K562 (cell line): ENCODE data around the gene MMP2. TPM values are rescaled to one million over a fixed set of nuclear protein-coding genes. Genes with fewer than 3 reads are reported as not detected.

Experiments
- ARID1B ChIP-seq: fragments of 450-650 bp; IDR thresholded peaks from 2 replicates; pipeline ENCODE4 v1.6.1; 2016; ENCODE audit warnings: antibody characterized with exemption, mild to moderate bottlenecking, inconsistent platforms
- ATF3 ChIP-seq, 2 experiments: fragments of 450-650 bp in 1 of 2; sonication (generic) in 1 of 2; formaldehyde crosslinking in 1 of 2; IDR thresholded peaks in 1 of 2; conservative IDR thresholded peaks in 1 of 2; 2 replicates each; pipeline versions ENCODE4 v1.6.1 to v1.8.1; 2016 to 2023; ENCODE audit warnings: mild to moderate bottlenecking in 2 of 2, moderate library complexity in 2 of 2, inconsistent platforms in 1 of 2, missing genetic modification reagents in 1 of 2
- ATF4 ChIP-seq: fragments of 450-650 bp; formaldehyde crosslinking; IDR thresholded peaks from 2 replicates; pipeline ENCODE4 v1.4.0; 2022; ENCODE audit warnings: mild to moderate bottlenecking, moderate library complexity
- ETV1 ChIP-seq: fragments of 450-650 bp; conservative IDR thresholded peaks from 2 replicates; pipeline ENCODE4 v1.6.1; 2016; ENCODE audit warnings: missing genetic modification characterization, control low read depth, low read depth, missing compliant biosample characterization
- GABPA ChIP-seq: fragments of 200-800 bp; sonication (Bioruptor generic); conservative IDR thresholded peaks from 2 replicates; pipeline ENCODE4 v1.6.1; 2016; ENCODE audit warnings: low read depth, missing genetic modification characterization, missing compliant biosample characterization
- GABPB1 ChIP-seq: sonication (generic); formaldehyde crosslinking; IDR thresholded peaks from 2 replicates; pipeline ENCODE4 v1.8.0; 2022; ENCODE audit warnings: mild to moderate bottlenecking, missing genetic modification reagents
- HNRNPLL ChIP-seq: fragments of 200-400 bp; formaldehyde crosslinking; IDR thresholded peaks from 2 replicates; pipeline ENCODE4 v1.6.1; 2017; ENCODE audit warnings: low read length, low read depth, mild to moderate bottlenecking; ENCODE audit not compliant: poor library complexity, severe bottlenecking
- JUN ChIP-seq, 2 experiments: sonication (generic) in 1 of 2; formaldehyde crosslinking in 1 of 2; IDR thresholded peaks; 2 replicates each; pipeline versions ENCODE4 v1.6.1 to v1.8.0; 2012 to 2022; ENCODE audit warnings: borderline replicate concordance in 2 of 2, mild to moderate bottlenecking in 2 of 2, improper control_type of control experiment in 1 of 2, low read depth in 1 of 2, low read length in 1 of 2, missing genetic modification reagents in 1 of 2
- MECOM ChIP-seq: fragments of 250-450 bp; sonication (Bioruptor Pico); IDR thresholded peaks from 2 replicates; pipeline ENCODE4 v1.8.0; 2022; ENCODE audit warnings: inconsistent platforms
- MYBL2 ChIP-seq, 2 experiments: fragments of 450-650 bp in 1 of 2; sonication (generic) in 1 of 2; formaldehyde crosslinking in 1 of 2; IDR thresholded peaks; 2 replicates each; pipeline versions ENCODE4 v1.6.1 to v1.8.1; 2017 to 2022; ENCODE audit warnings: borderline replicate concordance in 1 of 2, inconsistent platforms in 1 of 2, low read depth in 1 of 2, mild to moderate bottlenecking in 1 of 2, missing genetic modification reagents in 1 of 2, moderate library complexity in 1 of 2
- NCOA1 ChIP-seq: fragments of 450-650 bp; IDR thresholded peaks from 2 replicates; pipeline ENCODE4 v1.6.1; 2016; ENCODE audit warnings: low read depth
- NCOA6 ChIP-seq: fragments of 450-650 bp; IDR thresholded peaks from 2 replicates; pipeline ENCODE4 v1.6.1; 2017; ENCODE audit warnings: mild to moderate bottlenecking
- POLR2A ChIP-seq: fragments of 450-650 bp; conservative IDR thresholded peaks from 2 replicates; pipeline ENCODE4 v1.6.1; 2016
- PTTG1 ChIP-seq: fragments of 450-650 bp; IDR thresholded peaks from 2 replicates; pipeline ENCODE4 v1.6.1; 2016; ENCODE audit warnings: low read depth, mild to moderate bottlenecking, missing genetic modification characterization, missing compliant biosample characterization
- TAF15 ChIP-seq: fragments of 200-400 bp; formaldehyde crosslinking; IDR thresholded peaks from 2 replicates; pipeline ENCODE4 v1.6.1; 2017; ENCODE audit warnings: mild to moderate bottlenecking, low read depth, low read length, moderate library complexity
- TAF7 ChIP-seq: fragments of 450-650 bp; IDR thresholded peaks from 2 replicates; pipeline ENCODE4 v1.6.1; 2016; ENCODE audit warnings: missing genetic modification characterization, missing compliant biosample characterization
- TBP ChIP-seq: optimal IDR thresholded peaks from 2 replicates; pipeline ENCODE3; 2011; ENCODE audit warnings: low read depth, low read length, improper control_type of control experiment
- THRB ChIP-seq: fragments of 450-650 bp; formaldehyde crosslinking; conservative IDR thresholded peaks from 2 replicates; pipeline ENCODE4 v1.4.0; 2022; ENCODE audit warnings: mild to moderate bottlenecking, missing genetic modification characterization
- ZBTB26 ChIP-seq: fragments of 450-650 bp; formaldehyde crosslinking; IDR thresholded peaks from 2 replicates; pipeline ENCODE4 v1.4.0; 2022; ENCODE audit warnings: missing genetic modification characterization
- ZKSCAN3 ChIP-seq: fragments of 250-450 bp; sonication (Bioruptor Pico); IDR thresholded peaks from 2 replicates; pipeline ENCODE4 v1.4.0; 2020
- ZNF212 ChIP-seq: fragments of 450-650 bp; formaldehyde crosslinking; IDR thresholded peaks from 2 replicates; pipeline ENCODE4 v1.4.0; 2020; ENCODE audit warnings: mild to moderate bottlenecking
- ZNF232 ChIP-seq: sonication (generic); formaldehyde crosslinking; IDR thresholded peaks from 2 replicates; pipeline ENCODE4 v1.8.0; 2022; ENCODE audit warnings: mild to moderate bottlenecking, missing genetic modification reagents
- ZNF408 ChIP-seq: fragments of 250-450 bp; sonication (Bioruptor Pico); IDR thresholded peaks from 2 replicates; pipeline ENCODE4 v1.4.0; 2020; ENCODE audit warnings: low read depth, mild to moderate bottlenecking, moderate library complexity
- ZNF445 ChIP-seq: fragments of 250-450 bp; sonication (Bioruptor Pico); IDR thresholded peaks from 2 replicates; pipeline ENCODE4 v1.4.0; 2020; ENCODE audit warnings: low read depth, mild to moderate bottlenecking, moderate library complexity
- ZNF644 ChIP-seq: fragments of 200-800 bp; sonication (Bioruptor generic); IDR thresholded peaks from 2 replicates; pipeline ENCODE4 v1.6.1; 2016; ENCODE audit warnings: low read depth, missing genetic modification characterization, missing compliant biosample characterization
- ZNF76 ChIP-seq: fragments of 250-450 bp; sonication (Bioruptor Pico); IDR thresholded peaks from 2 replicates; pipeline ENCODE4 v1.4.0; 2020; ENCODE audit warnings: mild to moderate bottlenecking, moderate library complexity, borderline replicate concordance
- polyA plus RNA-seq, 8 experiments: library from polyadenylated mRNA; depleted of rRNA in 4 of 8; stranded (reverse) in 5 of 8; unstranded in 3 of 8; fragments of >200 nt; fragmentation: Nextera tagmentation in 2 of 8; fragmentation: Illumina TruSeq in 1 of 8; extraction: Ambion mirVana in 2 of 8; extraction: Trizol in 1 of 8; gene quantifications; 2 replicates each; pipeline versions ENCODE4 v1.2.1 to v1.2.3, GENCODE V29; 2011 to 2014; ENCODE audit warnings: inconsistent platforms in 1 of 8, missing spikeins in 1 of 8
- total RNA-seq, 7 experiments: library from RNA; depleted of rRNA in 6 of 7; stranded (reverse); fragments of >200 nt in 6 of 7; fragmentation: Illumina TruSeq in 2 of 7; extraction: Trizol in 2 of 7; gene quantifications; 2 replicates each; pipeline versions ENCODE4 v1.2.1 to v1.2.3, GENCODE V29; 2011 to 2021; ENCODE audit warnings: low replicate concordance in 1 of 7

The MMP2 gene
- total and polyA plus RNA-seq, 9 of the 15 experiments (the other 6 are each of a cell fraction or from before 2014, with no cell fraction given): 0.05 to 0.53 TPM; not detected in 7

- TF ChIP-seq TAF15 (no peak), NCOA1 (no peak), HNRNPLL (no peak), NCOA6 (no peak), ETV1 (peak; percentile 45; the same call in 1 of the 2 replicates), MECOM (no peak), PTTG1 (tag) (no peak), THRB (CRISPR knock-in tag) (no peak), ZNF445 (no peak), ZNF232 (CRISPR knock-in tag) (no peak), ZNF408 (no peak), TAF7 (tag) (no peak), ZNF76 (CRISPR knock-in tag) (peak; percentile 79; the same call in 1 of the 2 replicates), ARID1B (peak; percentile 94), ZBTB26 (no peak), TBP (no peak), GABPA (0 out of 2 replicates have a peak, but pooled peaks have one; percentile 41), ATF4 (CRISPR knock-in tag) (peak; percentile 25; the same call in 1 of the 2 replicates), GABPB1 (CRISPR knock-in tag) (no peak), ZKSCAN3 (no peak), JUN (IDR thresholded peaks at IDR 0.05; ENCODE audit: borderline replicate concordance, low read depth, low read length) (no peak), JUN (CRISPR knock-in tag; IDR thresholded peaks at IDR 0.05; ENCODE audit: borderline replicate concordance) (no peak), ZNF644 (peak; percentile 88), ATF3 (IDR thresholded peaks at IDR 0.05) (no peak), ATF3 (CRISPR knock-in tag; conservative IDR thresholded peaks at IDR 0.05) (no peak), MYBL2 (IDR thresholded peaks at IDR 0.05; ENCODE audit: low read depth) (no peak), MYBL2 (CRISPR knock-in tag; IDR thresholded peaks at IDR 0.05; ENCODE audit: borderline replicate concordance) (no peak), ZNF212 (CRISPR knock-in tag) (no peak), POLR2A (no peak)
Measured at GRCh38 chr16:55435387-55435786, 43.6 kb upstream of the MMP2 start (continued).
